ENCODE measurements around the gene CCDC148. TPM values are rescaled to one million over a fixed set of nuclear protein-coding genes. Genes with fewer than 3 reads are reported as not detected.
"Not testable (repeated sequence)": the region's sequence is repeated elsewhere in the genome, so short reads cannot be mapped to it uniquely, and the experiment has no call there.

The CCDC148 gene
- polyA plus RNA-seq, 2 donors: 0.13 to 0.29 TPM

DNA sequence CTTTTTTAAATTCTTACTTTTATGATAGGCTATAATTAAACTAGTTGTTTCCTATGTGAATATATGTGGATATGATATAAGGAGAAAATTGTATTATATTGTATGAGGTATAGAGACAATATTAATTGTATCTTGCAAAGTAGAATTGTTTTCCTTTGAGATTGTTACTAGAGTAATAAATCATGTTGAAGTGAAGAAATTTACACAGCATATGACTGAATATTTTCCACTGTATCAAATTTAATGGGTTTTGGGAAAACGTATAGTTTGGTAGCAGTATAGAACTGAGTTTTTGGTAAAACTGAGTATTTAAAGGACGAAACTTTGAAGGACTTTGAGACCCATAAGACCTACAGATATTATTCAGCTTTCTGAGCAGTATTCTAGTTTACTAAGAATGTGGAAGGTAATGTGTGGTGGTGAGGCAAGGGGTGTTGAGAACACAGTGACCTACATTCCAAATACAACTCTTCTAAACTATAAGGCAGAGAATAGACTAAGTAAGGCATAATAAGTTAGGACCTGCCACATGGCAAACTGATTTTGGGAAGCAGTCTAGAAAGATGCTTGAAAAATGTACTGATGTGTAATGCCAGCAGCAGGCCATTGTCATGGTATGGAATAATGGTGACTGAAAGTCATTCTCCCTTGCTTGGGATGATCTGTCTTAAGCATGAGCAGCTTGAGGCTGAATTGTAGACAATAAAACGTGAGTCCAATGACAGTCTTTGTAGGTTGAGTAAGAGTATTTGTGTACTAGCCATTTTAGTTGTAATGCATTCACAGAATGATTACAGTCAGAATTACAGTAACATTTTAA is 29.8 kb upstream of the CCDC148 start:
- 73 to 76% methylated on average over 3 of the region's 3 CpGs for whole genome bisulfite sequencing, 2 donors
- Histone ChIP-seq H3K27me3 (ENCODE audit: control insufficient read depth in 1 of 2, insufficient read depth in 2 of 2, low read length in 2 of 2) (no peaks in the 10 kb centered on the region), H3K4me3 (ENCODE audit: low read depth in 1 of 2, low read length in 2 of 2) (no peak overlapping the region), H3K27ac (ENCODE audit: low read depth in 2 of 2, low read length in 1 of 2) (peak overlapping the region in 1 of 2 donors; percentile 13), H3K9me3 (ENCODE audit: control insufficient read depth in 2 of 2, insufficient read depth in 1 of 2, low read depth in 1 of 2, low read length in 1 of 2) (no peaks in the 10 kb centered on the region), H3K36me3 (ENCODE audit: control insufficient read depth in 2 of 2, insufficient read depth in 2 of 2, low read length in 1 of 2) (no peaks in the 10 kb centered on the region), H3K4me1 (ENCODE audit: control insufficient read depth in 2 of 2, insufficient read depth in 2 of 2, low read length in 1 of 2) (no peaks in the 10 kb centered on the region)

DNA sequence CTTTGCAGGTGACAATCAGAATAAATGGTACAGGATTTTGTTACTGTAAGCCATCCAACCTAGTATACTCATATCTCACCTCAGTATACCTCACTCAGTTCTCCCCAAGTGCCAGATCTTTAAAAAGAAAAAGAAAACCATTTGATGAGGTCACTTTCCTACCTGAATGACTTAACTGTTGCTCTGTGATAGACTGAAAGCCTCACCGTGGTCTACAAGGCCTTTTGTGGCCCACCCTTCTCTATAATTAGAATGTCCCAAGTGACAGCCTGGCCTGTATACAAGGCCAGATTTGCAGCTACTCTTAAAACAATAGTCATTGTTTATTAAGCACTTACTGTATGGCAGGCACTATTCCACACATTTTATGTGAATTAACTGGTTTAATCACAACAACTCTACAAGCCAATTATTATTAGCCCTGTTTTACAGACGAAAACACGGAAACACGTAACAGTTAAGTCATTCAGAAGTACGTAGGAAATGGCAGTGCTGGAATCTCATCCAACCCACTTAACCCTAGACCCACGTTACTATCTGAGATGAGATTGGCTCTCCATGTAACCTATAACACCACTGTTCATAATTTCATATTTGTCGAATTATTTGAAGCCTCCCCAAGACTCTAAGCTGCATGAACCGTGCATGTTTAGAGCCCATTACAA is 28.5 kb upstream of the CCDC148 start:
- 74% methylated on average over 8 of the region's 8 CpGs for WGBS, 2 donors
- H3K4me3 ChIP-seq (ENCODE audit: low read depth in 1 of 2, low read length in 2 of 2): no peak overlapping the region
- no peaks in the 10 kb centered on the region for H3K27me3 ChIP-seq (ENCODE audit: control insufficient read depth in 1 of 2, insufficient read depth in 2 of 2, low read length in 2 of 2)
- no peak overlapping the region for H3K27ac ChIP-seq (ENCODE audit: low read depth in 2 of 2, low read length in 1 of 2)
- no peaks in the 10 kb centered on the region for H3K36me3 ChIP-seq (ENCODE audit: control insufficient read depth in 2 of 2, insufficient read depth in 2 of 2, low read length in 1 of 2)
- H3K4me1 ChIP-seq (ENCODE audit: control insufficient read depth in 2 of 2, insufficient read depth in 2 of 2, low read length in 1 of 2): no peaks in the 10 kb centered on the region
- H3K9me3 ChIP-seq (ENCODE audit: control insufficient read depth in 2 of 2, insufficient read depth in 1 of 2, low read depth in 1 of 2, low read length in 1 of 2): no peaks in the 10 kb centered on the region

DNA sequence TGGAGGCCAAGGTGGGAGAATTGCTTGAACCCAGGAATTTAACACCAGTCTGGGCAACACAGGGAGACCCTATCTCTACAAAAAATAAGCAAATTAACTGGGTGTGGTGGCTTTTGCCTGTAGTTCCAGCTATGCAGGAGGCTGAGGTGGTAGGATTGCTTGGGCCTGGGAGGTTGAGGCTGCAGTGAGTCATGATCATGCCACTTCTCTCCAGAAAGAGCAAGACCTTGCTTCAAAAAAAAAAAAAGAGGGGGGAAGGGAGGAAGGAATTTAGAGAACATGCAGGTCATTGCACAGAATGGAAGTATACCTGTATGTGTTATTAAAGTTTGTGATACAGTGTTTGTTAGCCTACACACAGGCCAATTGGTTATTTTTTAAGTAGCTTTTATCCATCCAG is 26.0 kb upstream of the CCDC148 start:
- Histone ChIP-seq H3K27me3 (ENCODE audit: control insufficient read depth in 1 of 2, insufficient read depth in 2 of 2, low read length in 2 of 2) (no peaks in the 10 kb centered on the region), H3K4me1 (ENCODE audit: control insufficient read depth in 2 of 2, insufficient read depth in 2 of 2, low read length in 1 of 2) (no peaks in the 10 kb centered on the region), H3K9me3 (ENCODE audit: control insufficient read depth in 2 of 2, insufficient read depth in 1 of 2, low read depth in 1 of 2, low read length in 1 of 2) (no peaks in the 10 kb centered on the region), H3K4me3 (ENCODE audit: low read depth in 1 of 2, low read length in 2 of 2) (no peak overlapping the region), H3K36me3 (ENCODE audit: control insufficient read depth in 2 of 2, insufficient read depth in 2 of 2, low read length in 1 of 2) (no peaks in the 10 kb centered on the region), H3K27ac (ENCODE audit: low read depth in 2 of 2, low read length in 1 of 2) (no peak overlapping the region)

DNA sequence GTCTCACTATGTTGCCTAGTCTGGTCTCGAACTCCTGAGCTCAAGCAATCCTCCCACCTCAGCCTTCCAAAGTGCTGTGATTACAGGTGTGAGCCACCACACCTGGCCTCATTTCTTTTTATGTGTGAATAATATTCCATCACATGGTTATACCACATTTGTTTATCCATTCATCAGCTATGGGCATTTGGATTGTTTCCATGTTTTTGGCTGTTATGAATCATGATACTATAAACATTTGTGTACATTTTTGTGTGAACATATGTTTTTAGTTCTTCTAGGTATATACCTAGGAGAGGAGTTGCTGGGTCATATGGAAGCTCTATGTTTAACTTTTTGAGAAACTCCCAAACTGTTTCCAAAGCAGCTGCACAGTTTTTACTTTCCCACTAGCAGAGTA is 24.6 kb upstream of the CCDC148 start:
- WGBS, 2 donors: 96 to 100% methylated on average over 1 of the region's 1 CpG
- Histone ChIP-seq H3K9me3 (ENCODE audit: control insufficient read depth in 2 of 2, insufficient read depth in 1 of 2, low read depth in 1 of 2, low read length in 1 of 2) (no peaks in the 10 kb centered on the region), H3K4me3 (ENCODE audit: low read depth in 1 of 2, low read length in 2 of 2) (no peak overlapping the region), H3K36me3 (ENCODE audit: control insufficient read depth in 2 of 2, insufficient read depth in 2 of 2, low read length in 1 of 2) (no peaks in the 10 kb centered on the region), H3K4me1 (ENCODE audit: control insufficient read depth in 2 of 2, insufficient read depth in 2 of 2, low read length in 1 of 2) (no peaks in the 10 kb centered on the region), H3K27ac (ENCODE audit: low read depth in 2 of 2, low read length in 1 of 2) (no peak overlapping the region), H3K27me3 (ENCODE audit: control insufficient read depth in 1 of 2, insufficient read depth in 2 of 2, low read length in 2 of 2) (no peaks in the 10 kb centered on the region)

DNA sequence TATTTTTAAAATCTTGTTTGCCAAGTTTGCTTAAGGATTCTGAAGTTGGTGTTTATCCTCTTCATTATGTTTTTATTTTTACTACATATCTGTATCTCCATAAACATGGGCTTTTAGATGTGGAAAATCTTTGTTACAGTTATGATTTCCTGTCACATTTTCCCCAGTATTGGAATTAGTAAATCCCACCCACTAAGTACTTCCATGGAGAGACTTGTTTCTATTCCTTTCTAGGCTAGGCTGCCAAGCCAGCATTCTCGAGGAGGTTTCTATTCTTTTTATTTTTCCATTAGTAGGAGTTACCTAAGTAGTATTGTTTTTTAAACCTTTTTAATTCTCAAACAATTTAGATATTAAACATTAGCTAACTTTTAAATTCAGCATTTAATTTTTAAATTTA is 22.3 kb upstream of the CCDC148 start:
- no peaks in the 10 kb centered on the region for H3K4me1 ChIP-seq (ENCODE audit: control insufficient read depth in 2 of 2, insufficient read depth in 2 of 2, low read length in 1 of 2)
- no peaks in the 10 kb centered on the region for H3K27me3 ChIP-seq (ENCODE audit: control insufficient read depth in 1 of 2, insufficient read depth in 2 of 2, low read length in 2 of 2)
- no peak overlapping the region for H3K27ac ChIP-seq (ENCODE audit: low read depth in 2 of 2, low read length in 1 of 2)
- no peak overlapping the region for H3K4me3 ChIP-seq (ENCODE audit: low read depth in 1 of 2, low read length in 2 of 2)
- H3K9me3 ChIP-seq (ENCODE audit: control insufficient read depth in 2 of 2, insufficient read depth in 1 of 2, low read depth in 1 of 2, low read length in 1 of 2): no peaks in the 10 kb centered on the region
- no peaks in the 10 kb centered on the region for H3K36me3 ChIP-seq (ENCODE audit: control insufficient read depth in 2 of 2, insufficient read depth in 2 of 2, low read length in 1 of 2)
- 31 to 56% methylated on average over 1 of the region's 1 CpG for WGBS, 2 donors

DNA sequence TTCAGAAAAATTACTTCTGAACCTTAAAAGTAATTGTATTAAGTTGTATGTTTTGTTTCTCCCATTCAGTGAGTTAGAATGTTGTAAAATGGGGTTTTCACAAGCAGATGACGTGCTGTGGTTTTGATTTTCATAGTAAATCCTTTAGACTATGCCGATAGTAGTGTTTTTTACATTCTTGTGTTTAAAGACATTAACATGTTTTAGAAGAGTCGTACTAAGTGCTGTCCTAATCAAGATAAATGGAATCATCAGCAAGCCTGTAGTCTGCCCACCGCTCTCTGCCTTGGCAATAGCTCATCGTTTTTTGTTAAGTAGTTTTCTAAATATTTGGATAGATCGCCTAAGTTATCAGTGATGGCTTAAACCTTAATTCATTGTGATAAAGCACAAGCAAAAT is 21.7 kb upstream of the CCDC148 start:
- no peaks in the 10 kb centered on the region for H3K4me1 ChIP-seq (ENCODE audit: control insufficient read depth in 2 of 2, insufficient read depth in 2 of 2, low read length in 1 of 2)
- H3K9me3 ChIP-seq (ENCODE audit: control insufficient read depth in 2 of 2, insufficient read depth in 1 of 2, low read depth in 1 of 2, low read length in 1 of 2): no peaks in the 10 kb centered on the region
- no peaks in the 10 kb centered on the region for H3K27me3 ChIP-seq (ENCODE audit: control insufficient read depth in 1 of 2, insufficient read depth in 2 of 2, low read length in 2 of 2)
- no peak overlapping the region for H3K27ac ChIP-seq (ENCODE audit: low read depth in 2 of 2, low read length in 1 of 2)
- no peaks in the 10 kb centered on the region for H3K36me3 ChIP-seq (ENCODE audit: control insufficient read depth in 2 of 2, insufficient read depth in 2 of 2, low read length in 1 of 2)
- H3K4me3 ChIP-seq (ENCODE audit: low read depth in 1 of 2, low read length in 2 of 2): no peak overlapping the region
- 62 to 64% methylated on average over 6 of the region's 6 CpGs for WGBS, 2 donors

DNA sequence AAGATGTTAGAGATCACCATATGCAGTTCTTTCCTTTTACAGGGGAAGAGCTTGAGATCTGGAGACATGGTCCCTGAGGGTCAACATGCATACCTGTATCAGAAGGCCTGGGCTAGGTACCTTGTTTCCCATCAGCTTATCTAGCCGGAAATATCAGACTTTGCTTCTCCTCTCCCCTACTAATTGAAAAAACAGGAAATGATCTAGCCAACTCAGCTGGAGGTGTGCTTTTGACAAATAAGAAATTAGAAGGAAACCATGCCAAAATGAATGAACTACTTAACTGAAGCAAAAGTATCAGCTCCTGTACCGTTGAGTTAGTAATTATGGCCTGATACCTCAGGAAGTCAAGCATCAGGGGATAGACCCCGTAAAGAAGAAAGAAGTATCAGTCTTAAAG is 20.6 kb upstream of the CCDC148 start:
- 41 to 48% methylated on average over 3 of the region's 3 CpGs for WGBS, 2 donors
- H3K27me3 ChIP-seq (ENCODE audit: control insufficient read depth in 1 of 2, insufficient read depth in 2 of 2, low read length in 2 of 2): no peaks in the 10 kb centered on the region
- no peaks in the 10 kb centered on the region for H3K36me3 ChIP-seq (ENCODE audit: control insufficient read depth in 2 of 2, insufficient read depth in 2 of 2, low read length in 1 of 2)
- H3K9me3 ChIP-seq (ENCODE audit: control insufficient read depth in 2 of 2, insufficient read depth in 1 of 2, low read depth in 1 of 2, low read length in 1 of 2): no peaks in the 10 kb centered on the region
- no peak overlapping the region for H3K27ac ChIP-seq (ENCODE audit: low read depth in 2 of 2, low read length in 1 of 2)
- no peak overlapping the region for H3K4me3 ChIP-seq (ENCODE audit: low read depth in 1 of 2, low read length in 2 of 2)
- no peaks in the 10 kb centered on the region for H3K4me1 ChIP-seq (ENCODE audit: control insufficient read depth in 2 of 2, insufficient read depth in 2 of 2, low read length in 1 of 2)

DNA sequence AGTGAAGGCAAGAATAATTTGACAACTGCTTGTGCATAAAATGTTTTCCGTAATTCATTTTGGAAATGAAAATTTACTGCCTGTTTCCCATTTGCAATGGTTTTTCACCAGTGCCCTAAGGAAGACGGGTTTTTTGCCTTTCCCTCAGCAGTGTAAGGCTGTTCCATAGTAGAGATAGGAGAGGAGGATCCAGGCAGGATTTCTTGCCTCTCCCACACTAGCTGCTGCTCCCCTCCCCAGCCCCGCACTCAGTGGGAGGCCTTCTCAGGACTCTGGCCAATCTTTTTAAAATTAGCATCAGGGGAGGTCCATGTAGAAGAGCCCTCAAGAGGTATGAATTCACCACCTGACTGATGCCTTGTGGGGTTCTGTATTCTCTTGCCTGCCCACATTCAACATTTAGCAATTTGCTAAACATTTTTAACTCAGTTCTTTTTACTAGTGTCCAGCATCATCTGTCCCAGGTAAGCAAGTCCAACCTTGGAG is 18.0 kb upstream of the CCDC148 start:
- H3K4me3 ChIP-seq (ENCODE audit: low read depth in 1 of 2, low read length in 2 of 2); H3K27me3 ChIP-seq (ENCODE audit: control insufficient read depth in 1 of 2, insufficient read depth in 2 of 2, low read length in 2 of 2); H3K27ac ChIP-seq (ENCODE audit: low read depth in 2 of 2, low read length in 1 of 2); H3K4me1 ChIP-seq (ENCODE audit: control insufficient read depth in 2 of 2, insufficient read depth in 2 of 2, low read length in 1 of 2); H3K36me3 ChIP-seq (ENCODE audit: control insufficient read depth in 2 of 2, insufficient read depth in 2 of 2, low read length in 1 of 2); H3K9me3 ChIP-seq (ENCODE audit: control insufficient read depth in 2 of 2, insufficient read depth in 1 of 2, low read depth in 1 of 2, low read length in 1 of 2): not testable (repeated sequence)
- 97 to 99% methylated on average over 3 of the region's 3 CpGs for WGBS, 2 donors

DNA sequence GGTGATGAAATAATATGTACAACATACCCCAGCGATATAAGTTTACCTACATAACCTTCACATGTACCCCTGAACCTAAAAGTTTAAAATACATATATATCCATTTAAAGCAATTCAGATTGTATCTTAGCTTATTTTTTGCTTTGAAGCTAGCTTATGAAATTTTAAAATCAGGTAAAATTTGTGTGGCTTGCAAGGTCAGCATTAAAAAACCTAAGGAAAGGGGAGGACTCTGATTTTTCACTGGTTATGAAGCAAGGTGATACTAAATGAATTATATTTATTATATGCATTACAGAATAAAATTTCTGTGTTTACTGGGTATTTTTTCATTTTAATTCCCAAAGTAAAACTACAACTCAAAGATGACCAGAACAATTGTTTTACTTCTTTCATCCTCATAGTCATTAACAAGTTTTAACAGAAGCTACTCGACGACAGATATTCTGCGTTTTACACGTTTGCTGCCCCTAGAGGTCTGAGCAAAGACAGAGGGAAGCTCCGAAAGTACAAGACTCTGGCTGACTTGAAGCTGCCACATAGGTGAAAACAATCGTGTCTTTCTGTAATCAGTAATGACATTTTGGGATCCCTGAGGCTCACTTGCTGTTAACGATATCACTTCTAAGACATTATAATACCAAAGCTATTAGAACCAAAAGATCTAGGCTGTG is 17.3 kb upstream of the CCDC148 start:
- Histone ChIP-seq H3K4me1 (ENCODE audit: control insufficient read depth in 2 of 2, insufficient read depth in 2 of 2, low read length in 1 of 2) (no peaks in the 10 kb centered on the region), H3K27me3 (ENCODE audit: control insufficient read depth in 1 of 2, insufficient read depth in 2 of 2, low read length in 2 of 2) (no peaks in the 10 kb centered on the region), H3K36me3 (ENCODE audit: control insufficient read depth in 2 of 2, insufficient read depth in 2 of 2, low read length in 1 of 2) (no peaks in the 10 kb centered on the region), H3K27ac (ENCODE audit: low read depth in 2 of 2, low read length in 1 of 2) (no peak overlapping the region), H3K4me3 (ENCODE audit: low read depth in 1 of 2, low read length in 2 of 2) (no peak overlapping the region), H3K9me3 (ENCODE audit: control insufficient read depth in 2 of 2, insufficient read depth in 1 of 2, low read depth in 1 of 2, low read length in 1 of 2) (no peaks in the 10 kb centered on the region)
- WGBS, 2 donors: 89 to 93% methylated on average over 8 of the region's 8 CpGs
